GM12878 (cell line): ENCODE results near the gene PGLYRP4. TPM values are rescaled to one million over a fixed set of nuclear protein-coding genes. Genes with fewer than 3 reads are reported as not detected.

Experiments
- ATAC-seq: fragments of 200-7000 bp; cut with Tn5 transposase; 3 replicates; pipeline ENCODE4 v1.9.1; 2020; ENCODE audit warnings: mild to moderate bottlenecking, moderate library complexity
- BruUV-seq: library from RNA; stranded (reverse); fragments of 400-500 nt; replicated peaks from 2 replicates; lab custom pipeline; 2021; lab: Mats Ljungman, UMichigan
- CTCF ChIA-PET: fragments of 300-600 bp; sonication (Branson Sonifier 250); formaldehyde crosslinking; extraction: SDS; loops from one replicate; lab custom pipeline; 2021; ENCODE audit warnings: inconsistent platforms; lab: Yijun Ruan, JAX
- POLR2A ChIA-PET: fragments of 350-600 bp; formaldehyde crosslinking; extraction: SDS; loops from one replicate; lab custom pipeline; 2021; ENCODE audit warnings: inconsistent platforms; lab: Charles Lee
- RAD21 ChIA-PET: fragments of 300-600 bp; sonication (Branson Sonifier 250); formaldehyde crosslinking; loops from one replicate; lab custom pipeline; 2023; ENCODE audit warnings: antibody characterized with exemption; ENCODE audit not compliant: unreplicated experiment; lab: Charles Lee
- SMC1A ChIA-PET: fragments of 300-600 bp; sonication (Branson Sonifier 250); formaldehyde crosslinking; loops from one replicate; lab custom pipeline; 2023; ENCODE audit not compliant: unreplicated experiment, uncharacterized antibody; lab: Charles Lee
- DNase-seq: peaks from one replicate; pipeline ENCODE4 v3.0.0-alpha.2; 2011; ENCODE audit warnings: low read depth, low spot score
- FAIRE-seq: peaks from 3 replicates; lab custom pipeline; 2011; peaks lifted over from hg19 to GRCh38; lab: Jason Lieb, UNC
- H2AFZ ChIP-seq: 2 replicates; pipeline ENCODE4 v1.6.0; 2011; ENCODE audit warnings: low read depth, low read length, control low read depth; ENCODE audit not compliant: control insufficient read depth
- H3K27ac ChIP-seq: 2 replicates; pipeline ENCODE4 v1.5.1; 2011; ENCODE audit warnings: control low read depth; ENCODE audit not compliant: control insufficient read depth, insufficient read depth
- H3K27me3 ChIP-seq, 2 experiments: replicated peaks in 1 of 2; 2 replicates each; pipeline versions ENCODE4 v1.6.0 to v1.6.1; 2011; ENCODE audit warnings: low read length in 1 of 2; ENCODE audit not compliant: control insufficient read depth in 2 of 2, insufficient read depth in 2 of 2
- H3K36me3 ChIP-seq, 2 experiments: 2 replicates each; pipeline ENCODE4 v1.5.1; 2011; ENCODE audit warnings: low read length in 1 of 2; ENCODE audit not compliant: control insufficient read depth in 2 of 2, insufficient read depth in 2 of 2
- H3K4me1 ChIP-seq: 2 replicates; pipeline ENCODE4 v1.6.1; 2011; ENCODE audit warnings: mild to moderate bottlenecking, low read length, moderate library complexity, mixed read lengths; ENCODE audit not compliant: control insufficient read depth, insufficient read depth
- H3K4me2 ChIP-seq: 2 replicates; pipeline ENCODE4 v1.6.0; 2011; ENCODE audit warnings: control low read depth; ENCODE audit not compliant: control insufficient read depth, insufficient read depth
- H3K4me3 ChIP-seq: fragments of 200-600 bp; sonication (generic); 2 replicates; pipeline ENCODE4 v1.5.1; 2016
- H3K79me2 ChIP-seq: 2 replicates; pipeline ENCODE4 v1.6.0; 2011; ENCODE audit warnings: low read length; ENCODE audit not compliant: control insufficient read depth, insufficient read depth
- H3K9ac ChIP-seq: 2 replicates; pipeline ENCODE4 v1.8.0; 2011; ENCODE audit warnings: low read length, control low read depth, mixed read lengths; ENCODE audit not compliant: control insufficient read depth, insufficient read depth
- H3K9me3 ChIP-seq: replicated peaks from 3 replicates; pipeline ENCODE4 v1.5.1; 2011; ENCODE audit warnings: mild to moderate bottlenecking, low read length; ENCODE audit not compliant: control insufficient read depth, insufficient read depth
- H4K20me1 ChIP-seq: 2 replicates; pipeline ENCODE4 v1.6.0; 2011; ENCODE audit not compliant: control insufficient read depth, insufficient read depth
- CHD2 ChIP-seq: IDR thresholded peaks from 2 replicates; pipeline ENCODE4 v1.6.1; 2011; ENCODE audit warnings: low read depth, low read length, improper control_type of control experiment, borderline replicate concordance
- PAX8 ChIP-seq: fragments of 450-650 bp; IDR thresholded peaks from 2 replicates; pipeline ENCODE4 v1.6.1; 2017; ENCODE audit warnings: mild to moderate bottlenecking, moderate library complexity
- RBBP5 ChIP-seq: fragments of 200-600 bp; sonication (generic); conservative IDR thresholded peaks from 2 replicates; pipeline ENCODE4 v1.6.1; 2016
- SREBF2 ChIP-seq: IDR thresholded peaks from 2 replicates; pipeline ENCODE4 v1.6.1; 2012; ENCODE audit warnings: mild to moderate bottlenecking, low read length
- SUZ12 ChIP-seq: fragments of 200-600 bp; sonication (generic); IDR thresholded peaks from one replicate; pipeline ENCODE4 v1.6.1; 2018; ENCODE audit warnings: antibody characterized with exemption, mild to moderate bottlenecking; ENCODE audit not compliant: unreplicated experiment
- TAF1 ChIP-seq: IDR thresholded peaks from 2 replicates; pipeline ENCODE4 v1.6.1; 2011; ENCODE audit warnings: mild to moderate bottlenecking, low read depth, low read length, borderline replicate concordance
- WGBS: methylation state at CpG from one replicate; pipeline ENCODE4 v1.1.6; 2016; ENCODE audit warnings: low lambda C conversion rate; ENCODE audit not compliant: insufficient replicate concordance, insufficient coverage; ENCODE audit errors: missing lambda C conversion rate; 5-methylcytosine and 5-hydroxymethylcytosine counted together
- in situ Hi-C: fragments of 300-500 bp; cut with MboI; formaldehyde crosslinking; loops from 9 replicates; pipeline ENCODE4 v1.14.3; 2018; ENCODE audit warnings: mixed read lengths
- intact Hi-C: fragments of 100-400 bp; cut with micrococcal nuclease; formaldehyde crosslinking; loops from one replicate; pipeline ENCODE4 v1.14.2; 2022; ENCODE audit not compliant: unreplicated experiment
- polyA plus RNA-seq, 11 experiments: library from polyadenylated mRNA; depleted of rRNA in 4 of 11; unstranded in 6 of 11; stranded (reverse) in 5 of 11; fragments of >200 nt; fragmentation: Nextera tagmentation in 4 of 11; fragmentation: Illumina TruSeq in 1 of 11; extraction: Ambion mirVana in 4 of 11; extraction: Trizol in 1 of 11; gene quantifications; 1 replicate in 1 of 11; 2 replicates in 10 of 11; pipeline versions ENCODE4 v1.2.1 to v1.2.3, GENCODE V29; 2011 to 2016; ENCODE audit warnings: inconsistent platforms in 2 of 11, missing spikeins in 2 of 11, low read depth in 1 of 11
- total RNA-seq, 4 experiments: library from RNA; depleted of rRNA in 3 of 4; stranded (reverse); fragments of >200 nt in 3 of 4; fragmentation: Illumina TruSeq in 1 of 4; extraction: Trizol in 1 of 4; gene quantifications; 2 replicates each; pipeline versions ENCODE4 v1.2.1 to v1.2.3, GENCODE V29; 2013 to 2021
- TF ChIP-seq, protein P1 (sequence below): fragments of 450-650 bp; IDR thresholded peaks from 2 replicates; pipeline ENCODE4 v1.6.1; 2014; ENCODE audit warnings: mild to moderate bottlenecking
- TF ChIP-seq, protein P2 (sequence below): fragments of 450-650 bp; IDR thresholded peaks from 2 replicates; pipeline ENCODE4 v1.6.1; 2017; ENCODE audit warnings: mild to moderate bottlenecking, low read depth, inconsistent platforms; ENCODE audit not compliant: poor library complexity, severe bottlenecking
- TF ChIP-seq, protein P3 (sequence below): fragments of 450-650 bp; formaldehyde crosslinking; IDR thresholded peaks from 2 replicates; pipeline ENCODE4 v1.5.0; 2022; ENCODE audit warnings: mild to moderate bottlenecking, missing genetic modification characterization
- TF ChIP-seq, protein P4 (sequence below): fragments of 150-350 bp; IDR thresholded peaks from 2 replicates; pipeline ENCODE4 v1.6.1; 2016; ENCODE audit warnings: low read depth, low read length

PGLYRP4 gene
- total and polyA plus RNA-seq, 10 of the 15 experiments (the other 5 are each of a cell fraction or from before 2014, with no cell fraction given) = 0.22 to 3.0 (median 0.44) TPM

DNA sequence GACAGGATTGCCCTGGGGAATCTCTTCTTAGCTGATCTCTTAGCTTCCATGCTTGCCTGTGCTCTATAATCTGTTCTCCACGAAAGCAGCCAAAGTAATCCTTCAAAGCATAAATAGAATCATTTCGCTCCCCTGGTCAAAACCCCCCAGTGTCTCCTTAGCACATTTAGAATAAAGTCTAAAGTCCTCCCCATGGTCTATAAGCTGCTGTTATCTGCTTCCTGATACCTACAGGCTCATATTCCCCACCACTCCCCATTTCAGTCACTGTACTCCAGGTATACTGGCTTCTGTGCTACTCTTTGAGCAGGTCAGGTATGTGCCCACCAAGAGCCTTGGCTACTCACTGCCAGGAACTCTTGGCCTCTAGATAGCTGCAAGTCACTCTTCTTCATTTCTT lies 23.9 kb upstream of the PGLYRP4 start:
- Histone ChIP-seq H3K9ac (no peak overlapping the region), H3K4me3 (no peak overlapping the region), H3K9me3 (no peaks in the 10 kb centered on the region), H2AFZ (no peak overlapping the region), H3K79me2 (no peaks in the 10 kb centered on the region), H3K27ac (no peak overlapping the region), H3K36me3 (no peaks in the 10 kb centered on the region), H3K4me1 (no peaks in the 10 kb centered on the region), H4K20me1 (no peaks in the 10 kb centered on the region), H3K27me3 (no peaks in the 10 kb centered on the region), H3K4me2 (no peak overlapping the region)
- ChIA-PET CTCF (no interaction called here), RAD21 (no interaction called here), SMC1A (no interaction called here), POLR2A (no interaction called here)
- 29% methylated on average over 2 of the region's 2 CpGs for WGBS
- no peak for DNase-seq
- no peak for TF ChIP-seq RBBP5
- TF ChIP-seq, protein P1, sequence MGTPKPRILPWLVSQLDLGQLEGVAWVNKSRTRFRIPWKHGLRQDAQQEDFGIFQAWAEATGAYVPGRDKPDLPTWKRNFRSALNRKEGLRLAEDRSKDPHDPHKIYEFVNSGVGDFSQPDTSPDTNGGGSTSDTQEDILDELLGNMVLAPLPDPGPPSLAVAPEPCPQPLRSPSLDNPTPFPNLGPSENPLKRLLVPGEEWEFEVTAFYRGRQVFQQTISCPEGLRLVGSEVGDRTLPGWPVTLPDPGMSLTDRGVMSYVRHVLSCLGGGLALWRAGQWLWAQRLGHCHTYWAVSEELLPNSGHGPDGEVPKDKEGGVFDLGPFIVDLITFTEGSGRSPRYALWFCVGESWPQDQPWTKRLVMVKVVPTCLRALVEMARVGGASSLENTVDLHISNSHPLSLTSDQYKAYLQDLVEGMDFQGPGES = no peak
- TF ChIP-seq, protein P2, sequence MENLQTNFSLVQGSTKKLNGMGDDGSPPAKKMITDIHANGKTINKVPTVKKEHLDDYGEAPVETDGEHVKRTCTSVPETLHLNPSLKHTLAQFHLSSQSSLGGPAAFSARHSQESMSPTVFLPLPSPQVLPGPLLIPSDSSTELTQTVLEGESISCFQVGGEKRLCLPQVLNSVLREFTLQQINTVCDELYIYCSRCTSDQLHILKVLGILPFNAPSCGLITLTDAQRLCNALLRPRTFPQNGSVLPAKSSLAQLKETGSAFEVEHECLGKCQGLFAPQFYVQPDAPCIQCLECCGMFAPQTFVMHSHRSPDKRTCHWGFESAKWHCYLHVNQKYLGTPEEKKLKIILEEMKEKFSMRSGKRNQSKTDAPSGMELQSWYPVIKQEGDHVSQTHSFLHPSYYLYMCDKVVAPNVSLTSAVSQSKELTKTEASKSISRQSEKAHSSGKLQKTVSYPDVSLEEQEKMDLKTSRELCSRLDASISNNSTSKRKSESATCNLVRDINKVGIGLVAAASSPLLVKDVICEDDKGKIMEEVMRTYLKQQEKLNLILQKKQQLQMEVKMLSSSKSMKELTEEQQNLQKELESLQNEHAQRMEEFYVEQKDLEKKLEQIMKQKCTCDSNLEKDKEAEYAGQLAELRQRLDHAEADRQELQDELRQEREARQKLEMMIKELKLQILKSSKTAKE = no peak
- TF ChIP-seq SUZ12 = no peak
- TF ChIP-seq PAX8 = no peak
- TF ChIP-seq CHD2 = no peak
- no peak for TF ChIP-seq SREBF2
- TF ChIP-seq, protein P3, sequence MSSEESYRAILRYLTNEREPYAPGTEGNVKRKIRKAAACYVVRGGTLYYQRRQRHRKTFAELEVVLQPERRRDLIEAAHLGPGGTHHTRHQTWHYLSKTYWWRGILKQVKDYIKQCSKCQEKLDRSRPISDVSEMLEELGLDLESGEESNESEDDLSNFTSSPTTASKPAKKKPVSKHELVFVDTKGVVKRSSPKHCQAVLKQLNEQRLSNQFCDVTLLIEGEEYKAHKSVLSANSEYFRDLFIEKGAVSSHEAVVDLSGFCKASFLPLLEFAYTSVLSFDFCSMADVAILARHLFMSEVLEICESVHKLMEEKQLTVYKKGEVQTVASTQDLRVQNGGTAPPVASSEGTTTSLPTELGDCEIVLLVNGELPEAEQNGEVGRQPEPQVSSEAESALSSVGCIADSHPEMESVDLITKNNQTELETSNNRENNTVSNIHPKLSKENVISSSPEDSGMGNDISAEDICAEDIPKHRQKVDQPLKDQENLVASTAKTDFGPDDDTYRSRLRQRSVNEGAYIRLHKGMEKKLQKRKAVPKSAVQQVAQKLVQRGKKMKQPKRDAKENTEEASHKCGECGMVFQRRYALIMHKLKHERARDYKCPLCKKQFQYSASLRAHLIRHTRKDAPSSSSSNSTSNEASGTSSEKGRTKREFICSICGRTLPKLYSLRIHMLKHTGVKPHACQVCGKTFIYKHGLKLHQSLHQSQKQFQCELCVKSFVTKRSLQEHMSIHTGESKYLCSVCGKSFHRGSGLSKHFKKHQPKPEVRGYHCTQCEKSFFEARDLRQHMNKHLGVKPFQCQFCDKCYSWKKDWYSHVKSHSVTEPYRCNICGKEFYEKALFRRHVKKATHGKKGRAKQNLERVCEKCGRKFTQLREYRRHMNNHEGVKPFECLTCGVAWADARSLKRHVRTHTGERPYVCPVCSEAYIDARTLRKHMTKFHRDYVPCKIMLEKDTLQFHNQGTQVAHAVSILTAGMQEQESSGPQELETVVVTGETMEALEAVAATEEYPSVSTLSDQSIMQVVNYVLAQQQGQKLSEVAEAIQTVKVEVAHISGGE (CRISPR knock-in tag) = no peak
- no peak for TF ChIP-seq TAF1
- TF ChIP-seq, protein P4, sequence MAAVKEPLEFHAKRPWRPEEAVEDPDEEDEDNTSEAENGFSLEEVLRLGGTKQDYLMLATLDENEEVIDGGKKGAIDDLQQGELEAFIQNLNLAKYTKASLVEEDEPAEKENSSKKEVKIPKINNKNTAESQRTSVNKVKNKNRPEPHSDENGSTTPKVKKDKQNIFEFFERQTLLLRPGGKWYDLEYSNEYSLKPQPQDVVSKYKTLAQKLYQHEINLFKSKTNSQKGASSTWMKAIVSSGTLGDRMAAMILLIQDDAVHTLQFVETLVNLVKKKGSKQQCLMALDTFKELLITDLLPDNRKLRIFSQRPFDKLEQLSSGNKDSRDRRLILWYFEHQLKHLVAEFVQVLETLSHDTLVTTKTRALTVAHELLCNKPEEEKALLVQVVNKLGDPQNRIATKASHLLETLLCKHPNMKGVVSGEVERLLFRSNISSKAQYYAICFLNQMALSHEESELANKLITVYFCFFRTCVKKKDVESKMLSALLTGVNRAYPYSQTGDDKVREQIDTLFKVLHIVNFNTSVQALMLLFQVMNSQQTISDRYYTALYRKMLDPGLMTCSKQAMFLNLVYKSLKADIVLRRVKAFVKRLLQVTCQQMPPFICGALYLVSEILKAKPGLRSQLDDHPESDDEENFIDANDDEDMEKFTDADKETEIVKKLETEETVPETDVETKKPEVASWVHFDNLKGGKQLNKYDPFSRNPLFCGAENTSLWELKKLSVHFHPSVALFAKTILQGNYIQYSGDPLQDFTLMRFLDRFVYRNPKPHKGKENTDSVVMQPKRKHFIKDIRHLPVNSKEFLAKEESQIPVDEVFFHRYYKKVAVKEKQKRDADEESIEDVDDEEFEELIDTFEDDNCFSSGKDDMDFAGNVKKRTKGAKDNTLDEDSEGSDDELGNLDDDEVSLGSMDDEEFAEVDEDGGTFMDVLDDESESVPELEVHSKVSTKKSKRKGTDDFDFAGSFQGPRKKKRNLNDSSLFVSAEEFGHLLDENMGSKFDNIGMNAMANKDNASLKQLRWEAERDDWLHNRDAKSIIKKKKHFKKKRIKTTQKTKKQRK = no peak
- no TSS peak for BruUV-seq
- in situ Hi-C loops = no loop called here
- ATAC-seq = no peak
- no peak for FAIRE-seq
- intact Hi-C loops = no loop called here
